GM18508 (cell line): ENCODE results near the gene MBTPS1.

Source experiments
- ATAC-seq: cut with Tn5 transposase; IDR thresholded peaks from one replicate; pipeline ENCODE4 v1.9.1; 2021; ENCODE audit warnings: moderate number of reproducible peaks; ENCODE audit not compliant: insufficient read depth, unreplicated experiment

The MBTPS1 gene

GRCh38 chr16:84056933-84057332 is 59.8 kb downstream of the MBTPS1 start:
- ATAC-seq: no peak

GRCh38 chr16:84055801-84056634 is 60.7 kb downstream of the MBTPS1 start:
- ATAC-seq: no peak

GRCh38 chr16:84055366-84055765 is 61.4 kb downstream of the MBTPS1 start:
- no peak for ATAC-seq

GRCh38 chr16:84054916-84055315 is 61.8 kb downstream of the MBTPS1 start:
- ATAC-seq: no peak

GRCh38 chr16:84054271-84054670 is 62.5 kb downstream of the MBTPS1 start:
- ATAC-seq: no peak

GRCh38 chr16:84053237-84053636 is 63.5 kb downstream of the MBTPS1 start:
- ATAC-seq: no peak

GRCh38 chr16:84052071-84052622 is 64.6 kb downstream of the MBTPS1 start:
- no peak for ATAC-seq

- ATAC-seq: no peak
These were observed 66.4 kb downstream of the MBTPS1 start for GRCh38 chr16:84050316-84050715.

- ATAC-seq: no peak
These were observed 67.2 kb downstream of the MBTPS1 start for GRCh38 chr16:84049403-84050060.

- no peak for ATAC-seq
These were observed 67.9 kb downstream of the MBTPS1 start for GRCh38 chr16:84048871-84049270.

- ATAC-seq: no peak
These were observed 68.5 kb downstream of the MBTPS1 start for GRCh38 chr16:84048270-84048669.

GRCh38 chr16:84047626-84048025 is 69.1 kb downstream of the MBTPS1 start:
- no peak for ATAC-seq

- ATAC-seq: no peak
These were observed 69.5 kb downstream of the MBTPS1 start for GRCh38 chr16:84047206-84047605.

GRCh38 chr16:84045818-84046470 is 70.8 kb downstream of the MBTPS1 start:
- ATAC-seq: no peak

- no peak for ATAC-seq
These were observed 71.5 kb downstream of the MBTPS1 start for GRCh38 chr16:84045001-84045817.

- no peak for ATAC-seq
These were observed 72.6 kb downstream of the MBTPS1 start for GRCh38 chr16:84044118-84044488.

GRCh38 chr16:84043486-84044117 is 73.1 kb downstream of the MBTPS1 start:
- no peak for ATAC-seq

GRCh38 chr16:84042879-84043485 is 73.8 kb downstream of the MBTPS1 start:
- ATAC-seq: no peak

GRCh38 chr16:84042308-84042878 is 74.3 kb downstream of the MBTPS1 start, which contains the start of gene SLC38A8:
TSS of gene SLC38A8 (minus strand) at chr16:84042795. CDS start at chr16:84042157, 638 bp downstream.
- no peak for ATAC-seq
